Esophagus muscularis mucosa (tissue), 4 donors: ENCODE results near the gene GLT6D1. TPM values are rescaled to one million over a fixed set of nuclear protein-coding genes. Genes with fewer than 3 reads are reported as not detected.

Experiments
- DNase-seq: peaks from one replicate; pipeline ENCODE4 v3.0.0-alpha.2; 2017; ENCODE audit errors: extremely low spot score
- H3K27ac ChIP-seq, 4 donors: fragments of 200-600 bp; sonication (generic); replicated peaks in 1 of 4; 1 replicate in 3 of 4; 2 replicates in 1 of 4; pipeline ENCODE4 v1.5.1; 2016 to 2019; ENCODE audit warnings: mild to moderate bottlenecking in 1 of 4
- H3K27me3 ChIP-seq, 4 donors: fragments of 200-600 bp; sonication (generic); one replicate each; pipeline versions ENCODE4 v1.5.1 to v1.6.0; 2016 to 2019
- H3K36me3 ChIP-seq, 4 donors: fragments of 200-600 bp; sonication (generic); one replicate each; pipeline ENCODE4 v1.5.1; 2016 to 2019
- H3K4me1 ChIP-seq, 4 donors: fragments of 200-600 bp; sonication (generic); one replicate each; pipeline ENCODE4 v1.5.1; 2016 to 2019
- H3K4me3 ChIP-seq, 4 donors: fragments of 200-600 bp; sonication (generic); 1 replicate in 2 of 4; 2 replicates in 2 of 4; pipeline ENCODE4 v1.5.1; 2016 to 2019; ENCODE audit warnings: mild to moderate bottlenecking in 4 of 4, moderate library complexity in 1 of 4
- H3K9me3 ChIP-seq, 4 donors: fragments of 200-600 bp; sonication (generic); 1 replicate in 3 of 4; 2 replicates in 1 of 4; pipeline ENCODE4 v1.5.1; 2016 to 2019
- CTCF ChIP-seq, 3 experiments: fragments of 200-600 bp in 2 of 3; fragments of 450-650 bp in 1 of 3; sonication (generic) in 2 of 3; IDR thresholded peaks; one replicate each; pipeline ENCODE4 v1.5.1; 2017 to 2019; ENCODE audit warnings: antibody characterized with exemption in 3 of 3, mild to moderate bottlenecking in 2 of 3, moderate library complexity in 1 of 3
- EP300 ChIP-seq: sonication (generic); formaldehyde crosslinking; IDR thresholded peaks from one replicate; pipeline ENCODE4 v1.6.1; 2017; ENCODE audit warnings: antibody characterized with exemption
- POLR2A ChIP-seq: fragments of 450-650 bp; IDR thresholded peaks from one replicate; pipeline ENCODE4 v1.6.1; 2017; ENCODE audit warnings: antibody characterized with exemption, moderate library complexity, mild to moderate bottlenecking, low read depth
- POLR2AphosphoS5 ChIP-seq, 2 donors: sonication (generic); formaldehyde crosslinking; IDR thresholded peaks; one replicate each; pipeline ENCODE4 v1.6.1; 2017; ENCODE audit warnings: antibody characterized with exemption in 2 of 2
- WGBS: methylation state at CpG from one replicate; pipeline ENCODE4 v1.1.5; 2018; 5-methylcytosine and 5-hydroxymethylcytosine counted together
- intact Hi-C: fragments of 100-400 bp; cut with DNase I; formaldehyde crosslinking; loops from one replicate; pipeline ENCODE4 v1.15.1; 2023
- total RNA-seq, 4 donors: library from RNA; depleted of rRNA; stranded (reverse); fragments of >200 nt; gene quantifications; one replicate each; pipeline versions ENCODE4 v1.1.0 to v1.2.1, GENCODE V29; 2016

GLT6D1 gene
- total RNA-seq, 4 donors from 2014 or later = not detected

DNA sequence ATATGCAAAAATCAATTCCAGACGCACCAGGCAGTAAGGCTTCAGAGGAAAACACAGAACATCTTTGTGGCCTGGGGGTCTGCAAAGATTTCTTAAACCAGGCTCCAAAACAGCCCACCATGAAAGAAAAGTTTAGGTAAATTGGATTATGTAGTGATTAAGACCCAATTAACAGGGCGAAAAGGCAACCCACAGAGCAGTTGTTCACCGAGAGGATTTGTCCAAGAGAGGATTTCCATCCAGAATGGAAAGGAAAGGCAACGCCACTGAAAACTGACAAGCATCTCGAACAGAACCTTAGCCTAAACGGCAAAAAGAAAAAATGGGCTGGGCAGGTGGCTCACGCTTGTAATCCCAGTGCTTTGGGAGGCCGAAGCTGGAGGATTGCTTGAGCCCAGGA lies 37.4 kb downstream of the GLT6D1 start:
- no peak for DNase-seq
- TF ChIP-seq EP300 (no peak), POLR2A (no peak), CTCF (IDR thresholded peaks at IDR 0.05) (no peak), POLR2AphosphoS5 (IDR thresholded peaks at IDR 0.05) (no peak)
- intact Hi-C loops = loop anchor here (10.0 kb wide), 1 partner anchor 683 kb away; no protein-coding TSS in a partner anchor
- Histone ChIP-seq H3K27ac (no peak overlapping the region), H3K4me1 (peaks cover 0 to 6% (median 2%) of the 10 kb centered on the region in 4 donors), H3K9me3 (no peaks in the 10 kb centered on the region), H3K27me3 (peaks cover 0 to 63% (median 2%) of the 10 kb centered on the region in 4 donors), H3K4me3 (no peak overlapping the region), H3K36me3 (no peaks in the 10 kb centered on the region)
- 85% methylated on average over 7 of the region's 8 CpGs for WGBS

DNA sequence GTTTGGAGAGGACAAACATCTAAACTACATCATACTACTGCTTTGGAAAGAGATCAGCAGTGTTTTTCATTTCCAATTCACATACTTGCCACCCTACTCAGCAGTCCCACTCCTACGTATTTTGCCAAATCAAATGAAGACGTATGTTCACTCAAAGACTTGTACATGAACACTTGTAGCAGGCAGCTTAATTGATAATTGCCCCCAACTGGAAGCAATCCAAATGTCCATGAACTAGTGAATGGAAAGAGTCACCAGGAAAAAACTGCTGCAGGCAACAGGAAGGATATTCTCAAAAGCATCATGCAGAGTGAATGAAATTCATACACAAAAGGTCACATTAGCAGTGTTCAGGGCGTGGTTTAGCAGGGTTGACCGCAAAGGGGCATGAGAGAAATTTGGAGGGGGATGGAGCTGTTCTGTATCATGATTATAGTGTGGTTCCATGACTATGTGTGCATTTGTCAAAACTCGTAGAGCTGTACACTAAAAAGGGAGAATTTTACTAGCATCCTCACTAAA lies 39.0 kb downstream of the GLT6D1 start:
- Histone ChIP-seq H3K9me3 (peaks cover 0 to 8% (median under 1%) of the 10 kb centered on the region in 4 donors), H3K36me3 (no peaks in the 10 kb centered on the region), H3K4me3 (no peak overlapping the region), H3K27me3 (peaks cover 0 to 76% (median 2%) of the 10 kb centered on the region in 4 donors), H3K27ac (no peak overlapping the region), H3K4me1 (peaks cover 0 to 6% (median 2%) of the 10 kb centered on the region in 4 donors)
- DNase-seq = no peak
- TF ChIP-seq EP300 = no peak
- TF ChIP-seq POLR2AphosphoS5 (IDR thresholded peaks at IDR 0.05) = no peak
- TF ChIP-seq POLR2A = no peak
- no peak for TF ChIP-seq CTCF (IDR thresholded peaks at IDR 0.05)
- WGBS = 67% methylated on average over 5 of the region's 5 CpGs
- intact Hi-C loops = loop anchor here (10.0 kb wide), 1 partner anchor 684 kb away; no protein-coding TSS in a partner anchor

GRCh38 chr9:135596211-135596610 lies 43.1 kb downstream of the GLT6D1 start:
- 64% methylated on average over 2 of the region's 2 CpGs for WGBS
- DNase-seq = no peak
- Histone ChIP-seq H3K27ac (no peak overlapping the region), H3K9me3 (peaks cover 0 to 20% (median 12%) of the 10 kb centered on the region in 4 donors), H3K4me3 (no peak overlapping the region), H3K36me3 (no peaks in the 10 kb centered on the region), H3K4me1 (no peaks in the 10 kb centered on the region), H3K27me3 (peaks cover 0 to 53% (median 3%) of the 10 kb centered on the region in 4 donors)
- TF ChIP-seq CTCF (IDR thresholded peaks at IDR 0.05) = no peak
- no peak for TF ChIP-seq POLR2A
- TF ChIP-seq POLR2AphosphoS5 (IDR thresholded peaks at IDR 0.05) = no peak
- TF ChIP-seq EP300 = no peak
- intact Hi-C loops = no loop called here

- no peak for DNase-seq
- TF ChIP-seq POLR2AphosphoS5 (IDR thresholded peaks at IDR 0.05) = no peak
- TF ChIP-seq EP300 = no peak
- no peak for TF ChIP-seq CTCF (IDR thresholded peaks at IDR 0.05)
- no peak for TF ChIP-seq POLR2A
- no peak overlapping the region for H3K27ac ChIP-seq
- peaks cover 0 to 20% (median 12%) of the 10 kb centered on the region in 4 donors for H3K9me3 ChIP-seq
- H3K36me3 ChIP-seq = no peaks in the 10 kb centered on the region
- H3K27me3 ChIP-seq = peaks cover 0 to 63% (median 3%) of the 10 kb centered on the region in 4 donors
- no peaks in the 10 kb centered on the region for H3K4me1 ChIP-seq
- WGBS = 67% methylated on average over 8 of the region's 13 CpGs
- no peak overlapping the region for H3K4me3 ChIP-seq
- intact Hi-C loops = no loop called here
Observed at GRCh38 chr9:135592625-135593024, 46.7 kb downstream of the GLT6D1 start.

GRCh38 chr9:135592331-135592590 lies 47.1 kb downstream of the GLT6D1 start:
- TF ChIP-seq EP300 = no peak
- no peak for TF ChIP-seq POLR2A
- TF ChIP-seq CTCF (IDR thresholded peaks at IDR 0.05) = no peak
- Histone ChIP-seq H3K36me3 (no peaks in the 10 kb centered on the region), H3K4me3 (no peak overlapping the region), H3K27ac (no peak overlapping the region), H3K27me3 (peaks cover 0 to 59% (median 3%) of the 10 kb centered on the region in 4 donors), H3K9me3 (peaks cover 0 to 20% (median 12%) of the 10 kb centered on the region in 4 donors), H3K4me1 (no peaks in the 10 kb centered on the region)
- intact Hi-C loops = no loop called here
- WGBS = 33% methylated on average over 2 of the region's 5 CpGs
- no peak for DNase-seq
